ENCODE data around the gene TAB2. TPM values are rescaled to one million over a fixed set of nuclear protein-coding genes. Genes with fewer than 3 reads are reported as not detected.
"Not testable (repeated sequence)": the region's sequence is repeated elsewhere in the genome, so short reads cannot be mapped to it uniquely, and the experiment has no call there.

Gene TAB2
- total and polyA plus RNA-seq, 9 donors: 31.2 to 67.6 (median 55.9) TPM

- no peak for DNase-seq
- peaks cover 9% of the 10 kb centered on the region for H3K4me1 ChIP-seq (ENCODE audit: control insufficient read depth, insufficient read depth, low read length)
- no peak overlapping the region for H3K27ac ChIP-seq (ENCODE audit: low read length)
- peaks cover 4% of the 10 kb centered on the region for H3K27me3 ChIP-seq (ENCODE audit: control insufficient read depth, insufficient read depth, low read length)
- no peaks in the 10 kb centered on the region for H3K9me3 ChIP-seq (replicated peaks; ENCODE audit: control insufficient read depth, low read depth, low read length)
- WGBS (ENCODE audit: insufficient coverage): no CpG with 5 or more reads among the region's 1 CpG
- no peak overlapping the region for H3K4me3 ChIP-seq (ENCODE audit: low read length)
- H3K36me3 ChIP-seq (ENCODE audit: control insufficient read depth, insufficient read depth, low read length): no peaks in the 10 kb centered on the region
These were observed 122.1 kb downstream of the TAB2 start for GRCh38 chr6:149439626-149440025.

- H3K27ac ChIP-seq (ENCODE audit: low read length): no peak overlapping the region
- H3K27me3 ChIP-seq (ENCODE audit: control insufficient read depth, insufficient read depth, low read length): peaks cover 7% of the 10 kb centered on the region
- peaks cover 22% of the 10 kb centered on the region for H3K4me1 ChIP-seq (ENCODE audit: control insufficient read depth, insufficient read depth, low read length)
- 62% methylated on average over 15 of the region's 16 CpGs for WGBS (ENCODE audit: insufficient coverage)
- no peaks in the 10 kb centered on the region for H3K9me3 ChIP-seq (replicated peaks; ENCODE audit: control insufficient read depth, low read depth, low read length)
- no peak overlapping the region for H3K4me3 ChIP-seq (ENCODE audit: low read length)
- no peak for DNase-seq
- H3K36me3 ChIP-seq (ENCODE audit: control insufficient read depth, insufficient read depth, low read length): no peaks in the 10 kb centered on the region
These were observed 123.5 kb downstream of the TAB2 start for GRCh38 chr6:149440735-149441671.

- WGBS (ENCODE audit: insufficient coverage): 58% methylated on average over 7 of the region's 9 CpGs
These were observed 124.2 kb downstream of the TAB2 start for GRCh38 chr6:149441740-149442139.

GRCh38 chr6:149443411-149444181, 126.1 kb downstream of the TAB2 start:
- no peak for DNase-seq
- H3K4me1 ChIP-seq (ENCODE audit: control insufficient read depth, insufficient read depth, low read length): peaks cover 23% of the 10 kb centered on the region
- peaks cover 11% of the 10 kb centered on the region for H3K27me3 ChIP-seq (ENCODE audit: control insufficient read depth, insufficient read depth, low read length)
- H3K27ac ChIP-seq (ENCODE audit: low read length): no peak overlapping the region
- WGBS (ENCODE audit: insufficient coverage): 43% methylated on average over 7 of the region's 8 CpGs
- H3K4me3 ChIP-seq (ENCODE audit: low read length): no peak overlapping the region
- no peaks in the 10 kb centered on the region for H3K9me3 ChIP-seq (replicated peaks; ENCODE audit: control insufficient read depth, low read depth, low read length)
- H3K36me3 ChIP-seq (ENCODE audit: control insufficient read depth, insufficient read depth, low read length): no peaks in the 10 kb centered on the region

More at GRCh38 chr6:149441740-149442139, 124.2 kb downstream of the TAB2 start:
- H3K36me3 ChIP-seq (ENCODE audit: control insufficient read depth, insufficient read depth, low read length): no peaks in the 10 kb centered on the region
- peaks cover 23% of the 10 kb centered on the region for H3K4me1 ChIP-seq (ENCODE audit: control insufficient read depth, insufficient read depth, low read length)
- no peak overlapping the region for H3K27ac ChIP-seq (ENCODE audit: low read length)
- DNase-seq: no peak
- H3K27me3 ChIP-seq (ENCODE audit: control insufficient read depth, insufficient read depth, low read length): peaks cover 6% of the 10 kb centered on the region
- H3K9me3 ChIP-seq (replicated peaks; ENCODE audit: control insufficient read depth, low read depth, low read length): no peaks in the 10 kb centered on the region
- H3K4me3 ChIP-seq (ENCODE audit: low read length): no peak overlapping the region

- Histone ChIP-seq H3K27me3 (ENCODE audit: control insufficient read depth, insufficient read depth, low read length) (peaks cover 14% of the 10 kb centered on the region), H3K4me1 (ENCODE audit: control insufficient read depth, insufficient read depth, low read length) (peaks cover 28% of the 10 kb centered on the region)
- DNase-seq; H3K36me3 ChIP-seq (ENCODE audit: control insufficient read depth, insufficient read depth, low read length); H3K9me3 ChIP-seq (replicated peaks; ENCODE audit: control insufficient read depth, low read depth, low read length); H3K4me3 ChIP-seq (ENCODE audit: low read length); H3K27ac ChIP-seq (ENCODE audit: low read length): not testable (repeated sequence)
- 50% methylated on average over 2 of the region's 3 CpGs for WGBS (ENCODE audit: insufficient coverage)
These were observed 127.0 kb downstream of the TAB2 start for GRCh38 chr6:149444360-149445094.

GRCh38 chr6:149445095-149445466, 127.6 kb downstream of the TAB2 start:
- no peak overlapping the region for H3K4me3 ChIP-seq (ENCODE audit: low read length)
- peak overlapping the region; percentile 15 for H3K27ac ChIP-seq (ENCODE audit: low read length)
- no peak for DNase-seq
- no peaks in the 10 kb centered on the region for H3K36me3 ChIP-seq (ENCODE audit: control insufficient read depth, insufficient read depth, low read length)
- no peaks in the 10 kb centered on the region for H3K9me3 ChIP-seq (replicated peaks; ENCODE audit: control insufficient read depth, low read depth, low read length)
- H3K27me3 ChIP-seq (ENCODE audit: control insufficient read depth, insufficient read depth, low read length): peaks cover 14% of the 10 kb centered on the region
- H3K4me1 ChIP-seq (ENCODE audit: control insufficient read depth, insufficient read depth, low read length): peaks cover 28% of the 10 kb centered on the region
- 67% methylated on average over 1 of the region's 6 CpGs for WGBS (ENCODE audit: insufficient coverage)

GRCh38 chr6:149445573-149445972, 128.1 kb downstream of the TAB2 start:
- WGBS (ENCODE audit: insufficient coverage): 75% methylated on average over 5 of the region's 7 CpGs
- H3K4me3 ChIP-seq (ENCODE audit: low read length): no peak overlapping the region
- no peaks in the 10 kb centered on the region for H3K36me3 ChIP-seq (ENCODE audit: control insufficient read depth, insufficient read depth, low read length)
- DNase-seq: peak; percentile 43
- peak overlapping the region; percentile 15 for H3K27ac ChIP-seq (ENCODE audit: low read length)
- peaks cover 32% of the 10 kb centered on the region for H3K4me1 ChIP-seq (ENCODE audit: control insufficient read depth, insufficient read depth, low read length)
- H3K27me3 ChIP-seq (ENCODE audit: control insufficient read depth, insufficient read depth, low read length): peaks cover 19% of the 10 kb centered on the region
- no peaks in the 10 kb centered on the region for H3K9me3 ChIP-seq (replicated peaks; ENCODE audit: control insufficient read depth, low read depth, low read length)

GRCh38 chr6:149446791-149447376, 129.4 kb downstream of the TAB2 start:
- Histone ChIP-seq H3K36me3 (ENCODE audit: control insufficient read depth, insufficient read depth, low read length) (no peaks in the 10 kb centered on the region), H3K4me3 (ENCODE audit: low read length) (no peak overlapping the region), H3K27me3 (ENCODE audit: control insufficient read depth, insufficient read depth, low read length) (peaks cover 29% of the 10 kb centered on the region), H3K4me1 (ENCODE audit: control insufficient read depth, insufficient read depth, low read length) (peaks cover 33% of the 10 kb centered on the region), H3K27ac (ENCODE audit: low read length) (no peak overlapping the region), H3K9me3 (replicated peaks; ENCODE audit: control insufficient read depth, low read depth, low read length) (no peaks in the 10 kb centered on the region)
- WGBS (ENCODE audit: insufficient coverage): 96% methylated on average over 3 of the region's 5 CpGs
- no peak for DNase-seq

- DNase-seq: no peak
- peaks cover 43% of the 10 kb centered on the region for H3K4me1 ChIP-seq (ENCODE audit: control insufficient read depth, insufficient read depth, low read length)
- WGBS (ENCODE audit: insufficient coverage): 88% methylated on average over 1 of the region's 5 CpGs
These were observed 131.4 kb downstream of the TAB2 start for GRCh38 chr6:149448821-149449453.

More at GRCh38 chr6:149448821-149449453, 131.4 kb downstream of the TAB2 start:
- no peaks in the 10 kb centered on the region for H3K9me3 ChIP-seq (replicated peaks; ENCODE audit: control insufficient read depth, low read depth, low read length)
- H3K27me3 ChIP-seq (ENCODE audit: control insufficient read depth, insufficient read depth, low read length): peaks cover 38% of the 10 kb centered on the region
- H3K27ac ChIP-seq (ENCODE audit: low read length): no peak overlapping the region
- no peaks in the 10 kb centered on the region for H3K36me3 ChIP-seq (ENCODE audit: control insufficient read depth, insufficient read depth, low read length)
- no peak overlapping the region for H3K4me3 ChIP-seq (ENCODE audit: low read length)

All from muscle of leg (tissue), 11 donors.